Esophagus squamous epithelium (tissue), 4 donors: ENCODE measurements around the gene ZNF609.

Experiments used
- POLR2A ChIP-seq, 4 donors: fragments of 450-650 bp; IDR thresholded peaks; one replicate each; pipeline ENCODE4 v1.6.1; 2017; ENCODE audit warnings: antibody characterized with exemption in 4 of 4, mild to moderate bottlenecking in 4 of 4, moderate library complexity in 3 of 4
- TF ChIP-seq, protein P1 (sequence below), 6 experiments: fragments of 450-650 bp in 4 of 6; fragments of 200-600 bp in 2 of 6; sonication (generic) in 2 of 6; IDR thresholded peaks; one replicate each; pipeline ENCODE4 v1.5.1; 2016 to 2019; ENCODE audit warnings: antibody characterized with exemption in 6 of 6, mild to moderate bottlenecking in 4 of 6, moderate library complexity in 4 of 6

DNA sequence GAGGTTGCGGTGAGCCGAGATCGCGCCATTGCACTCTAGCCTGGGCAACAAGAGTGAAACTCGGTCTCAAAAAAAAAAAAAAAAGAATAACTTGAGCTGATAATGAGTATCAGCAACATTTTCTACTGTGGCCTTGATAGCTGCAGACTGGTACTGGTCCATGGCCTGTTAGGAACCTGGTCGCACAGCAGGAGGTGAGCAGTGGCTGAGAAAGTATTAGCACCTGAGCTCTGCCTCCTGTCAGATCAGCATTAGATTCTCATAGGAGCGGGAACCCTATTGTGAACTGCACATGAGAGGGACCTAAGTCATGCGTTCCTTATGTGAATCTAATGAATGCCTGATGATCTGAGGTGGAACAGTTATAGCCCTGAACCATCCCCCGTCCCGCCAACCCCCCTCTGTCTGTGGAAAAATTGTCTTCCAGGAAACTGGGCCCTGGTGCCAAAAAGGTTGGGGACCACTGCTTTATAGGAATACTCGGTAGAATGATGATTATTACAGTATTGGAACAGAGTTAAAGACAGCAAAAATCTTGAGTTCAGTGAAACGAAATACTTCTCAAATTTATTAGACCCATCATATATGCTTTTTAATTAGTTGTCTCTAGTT is 126.0 kb downstream of the ZNF609 start:
- TF ChIP-seq POLR2A (IDR thresholded peaks at IDR 0.05): no peak
- TF ChIP-seq, protein P1, sequence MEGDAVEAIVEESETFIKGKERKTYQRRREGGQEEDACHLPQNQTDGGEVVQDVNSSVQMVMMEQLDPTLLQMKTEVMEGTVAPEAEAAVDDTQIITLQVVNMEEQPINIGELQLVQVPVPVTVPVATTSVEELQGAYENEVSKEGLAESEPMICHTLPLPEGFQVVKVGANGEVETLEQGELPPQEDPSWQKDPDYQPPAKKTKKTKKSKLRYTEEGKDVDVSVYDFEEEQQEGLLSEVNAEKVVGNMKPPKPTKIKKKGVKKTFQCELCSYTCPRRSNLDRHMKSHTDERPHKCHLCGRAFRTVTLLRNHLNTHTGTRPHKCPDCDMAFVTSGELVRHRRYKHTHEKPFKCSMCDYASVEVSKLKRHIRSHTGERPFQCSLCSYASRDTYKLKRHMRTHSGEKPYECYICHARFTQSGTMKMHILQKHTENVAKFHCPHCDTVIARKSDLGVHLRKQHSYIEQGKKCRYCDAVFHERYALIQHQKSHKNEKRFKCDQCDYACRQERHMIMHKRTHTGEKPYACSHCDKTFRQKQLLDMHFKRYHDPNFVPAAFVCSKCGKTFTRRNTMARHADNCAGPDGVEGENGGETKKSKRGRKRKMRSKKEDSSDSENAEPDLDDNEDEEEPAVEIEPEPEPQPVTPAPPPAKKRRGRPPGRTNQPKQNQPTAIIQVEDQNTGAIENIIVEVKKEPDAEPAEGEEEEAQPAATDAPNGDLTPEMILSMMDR (IDR thresholded peaks at IDR 0.05): no peak
